ENCODE data around the gene PNMT.

PNMT gene

GRCh38 chr17:39662551-39663339 lies 5.5 kb upstream of the PNMT start:
- no peak for TF ChIP-seq Cebpa-rat (IDR thresholded peaks at IDR 0.05)
- peaks cover 27% of the 10 kb centered on the region for H3K27me3 ChIP-seq
- no peaks in the 10 kb centered on the region for H3K9me3 ChIP-seq
- H3K4me1 ChIP-seq: peaks cover 98% of the 10 kb centered on the region
- peak overlapping the region; percentile 89 for H3K4me2 ChIP-seq
- peak overlapping the region; percentile 52; the same call in 1 of the 2 replicates for H3K27ac ChIP-seq
- H3K9ac ChIP-seq: no peak overlapping the region
- H3K36me3 ChIP-seq: peaks cover 35% of the 10 kb centered on the region
- H4K20me1 ChIP-seq: peaks cover 70% of the 10 kb centered on the region
- no peak overlapping the region for H3K4me3 ChIP-seq

DNA sequence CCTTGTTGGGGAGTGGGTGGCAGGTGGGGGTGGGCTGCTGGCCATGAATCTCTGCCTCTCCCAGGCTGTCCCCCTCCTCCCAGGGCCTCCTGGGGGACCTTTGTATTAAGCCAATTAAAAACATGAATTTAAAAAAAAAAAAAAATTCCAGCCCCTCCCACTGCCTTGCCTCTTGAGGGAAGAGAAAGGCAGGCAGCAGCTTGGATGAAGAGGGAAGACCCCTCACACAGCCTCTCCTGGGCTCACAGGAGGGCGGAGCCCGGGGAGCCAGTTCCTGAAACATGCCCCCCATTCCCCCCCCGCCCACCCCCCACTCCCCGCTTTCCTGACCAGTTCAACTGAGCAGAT lies 4.9 kb upstream of the PNMT start:
- H3K9me3 ChIP-seq: no peaks in the 10 kb centered on the region
- peaks cover 27% of the 10 kb centered on the region for H3K27me3 ChIP-seq
- no peak overlapping the region for H3K9ac ChIP-seq
- H3K27ac ChIP-seq: no peak overlapping the region
- H3K4me2 ChIP-seq: peak overlapping the region; percentile 89
- H4K20me1 ChIP-seq: peaks cover 64% of the 10 kb centered on the region
- peaks cover 96% of the 10 kb centered on the region for H3K4me1 ChIP-seq
- no peak overlapping the region for H3K4me3 ChIP-seq
- no peak for TF ChIP-seq Cebpa-rat (IDR thresholded peaks at IDR 0.05)
- H3K36me3 ChIP-seq: peaks cover 29% of the 10 kb centered on the region

- H3K4me1 ChIP-seq: peaks cover 96% of the 10 kb centered on the region
- H3K27ac ChIP-seq: peak overlapping the region; percentile 35; the same call in 1 of the 2 replicates
- no peak overlapping the region for H3K9ac ChIP-seq
- no peaks in the 10 kb centered on the region for H3K9me3 ChIP-seq
- peaks cover 28% of the 10 kb centered on the region for H3K36me3 ChIP-seq
- TF ChIP-seq Cebpa-rat (IDR thresholded peaks at IDR 0.05): no peak
- H3K27me3 ChIP-seq: peaks cover 33% of the 10 kb centered on the region
- no peak overlapping the region for H3K4me3 ChIP-seq
- H3K4me2 ChIP-seq: peak overlapping the region; percentile 86
- H4K20me1 ChIP-seq: peaks cover 58% of the 10 kb centered on the region
Measured at GRCh38 chr17:39663688-39664580, 4.3 kb upstream of the PNMT start.

GRCh38 chr17:39664581-39665561 lies 3.4 kb upstream of the PNMT start, which contains the start of gene TCAP:
TSS of gene TCAP (plus strand) at chr17:39665349. CDS start at chr17:39665360, 11 bp downstream.
- Histone ChIP-seq H3K36me3 (peaks cover 28% of the 10 kb centered on the region), H4K20me1 (peaks cover 52% of the 10 kb centered on the region), H3K4me1 (peaks cover 90% of the 10 kb centered on the region), H3K4me3 (no peak within 1 kb of the TSS), H3K4me2 (peak within 1 kb of the TSS; percentile 86), H3K9me3 (no peaks in the 10 kb centered on the region), H3K27ac (peak within 1 kb of the TSS; percentile 35; the same call in 1 of the 2 replicates), H3K27me3 (peaks cover 43% of the 10 kb centered on the region), H3K9ac (peak within 1 kb of the TSS; percentile 19; the same call in 1 of the 2 replicates)
- no peak for TF ChIP-seq Cebpa-rat (IDR thresholded peaks at IDR 0.05)

DNA sequence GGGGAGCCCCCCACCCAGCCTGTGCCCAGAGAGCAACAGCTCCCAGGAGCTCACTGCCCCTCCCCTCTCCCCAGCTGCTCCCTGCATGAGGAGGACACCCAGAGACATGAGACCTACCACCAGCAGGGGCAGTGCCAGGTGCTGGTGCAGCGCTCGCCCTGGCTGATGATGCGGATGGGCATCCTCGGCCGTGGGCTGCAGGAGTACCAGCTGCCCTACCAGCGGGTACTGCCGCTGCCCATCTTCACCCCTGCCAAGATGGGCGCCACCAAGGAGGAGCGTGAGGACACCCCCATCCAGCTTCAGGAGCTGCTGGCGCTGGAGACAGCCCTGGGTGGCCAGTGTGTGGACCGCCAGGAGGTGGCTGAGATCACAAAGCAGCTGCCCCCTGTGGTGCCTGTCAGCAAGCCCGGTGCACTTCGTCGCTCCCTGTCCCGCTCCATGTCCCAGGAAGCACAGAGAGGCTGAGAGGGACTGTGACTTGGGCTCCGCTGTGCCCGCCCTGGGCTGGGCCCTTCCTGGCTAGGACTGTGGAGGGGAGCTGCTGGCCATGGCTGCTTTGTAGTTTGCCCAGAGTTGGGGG lies 2.5 kb upstream of the PNMT start:
- Histone ChIP-seq H3K4me1 (peaks cover 81% of the 10 kb centered on the region), H3K9ac (peak overlapping the region; percentile 19; the same call in 1 of the 2 replicates)

GRCh38 chr17:39666231-39666600 lies 2.0 kb upstream of the PNMT start:
- Histone ChIP-seq H3K4me1 (peaks cover 79% of the 10 kb centered on the region), H3K27ac (no peak overlapping the region), H3K4me3 (no peak overlapping the region), H3K4me2 (peak overlapping the region; percentile 86), H3K27me3 (peaks cover 47% of the 10 kb centered on the region), H4K20me1 (peaks cover 41% of the 10 kb centered on the region), H3K9ac (no peak overlapping the region), H3K9me3 (no peaks in the 10 kb centered on the region), H3K36me3 (peaks cover 16% of the 10 kb centered on the region)
- TF ChIP-seq Cebpa-rat (IDR thresholded peaks at IDR 0.05): no peak

More for the DNA sequence above, 2.5 kb upstream of the PNMT start:
- Histone ChIP-seq H4K20me1 (peaks cover 44% of the 10 kb centered on the region), H3K9me3 (no peaks in the 10 kb centered on the region), H3K27ac (no peak overlapping the region), H3K4me2 (peak overlapping the region; percentile 86), H3K4me3 (no peak overlapping the region), H3K36me3 (peaks cover 20% of the 10 kb centered on the region), H3K27me3 (peaks cover 47% of the 10 kb centered on the region)
- TF ChIP-seq Cebpa-rat (IDR thresholded peaks at IDR 0.05): no peak

DNA sequence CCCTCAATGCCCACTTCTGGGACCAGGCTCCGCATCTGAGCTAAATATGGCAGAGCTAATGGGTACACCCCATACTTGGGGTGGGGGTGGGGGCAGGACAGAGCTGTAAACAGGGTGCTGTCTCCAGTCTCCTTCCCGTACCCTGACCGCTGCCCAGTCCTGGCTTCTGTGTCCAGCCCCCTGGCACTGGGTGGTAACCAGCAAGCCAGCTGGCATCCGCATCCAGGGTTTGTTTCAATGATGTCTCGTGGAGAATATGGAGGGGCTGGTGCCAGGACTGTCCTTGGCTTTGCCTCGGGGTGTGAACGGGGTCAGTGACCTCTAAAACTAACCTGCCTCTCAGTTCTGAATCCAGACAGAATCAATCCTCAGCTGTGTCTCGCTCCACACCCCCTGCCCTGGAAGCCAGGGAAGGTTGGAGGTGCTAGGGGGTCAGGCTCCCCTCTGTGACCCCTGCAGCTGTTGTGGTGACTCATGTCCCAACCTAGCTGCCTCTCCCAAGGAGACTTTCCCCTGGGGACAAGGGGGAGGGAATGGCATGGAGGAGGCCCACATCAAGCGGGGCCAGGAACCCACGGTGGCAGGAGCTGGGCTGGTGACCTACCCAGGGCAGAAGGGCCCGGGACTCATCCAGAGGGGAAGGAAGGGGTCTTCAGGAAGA lies 1.5 kb upstream of the PNMT start:
- Histone ChIP-seq H4K20me1 (peaks cover 41% of the 10 kb centered on the region), H3K9me3 (no peaks in the 10 kb centered on the region), H3K36me3 (peaks cover 10% of the 10 kb centered on the region), H3K4me2 (peak overlapping the region; percentile 86), H3K4me1 (peaks cover 79% of the 10 kb centered on the region), H3K27me3 (peaks cover 53% of the 10 kb centered on the region), H3K9ac (no peak overlapping the region), H3K27ac (no peak overlapping the region), H3K4me3 (peak overlapping the region; percentile 14; the same call in 1 of the 2 replicates)
- no peak for TF ChIP-seq Cebpa-rat (IDR thresholded peaks at IDR 0.05)

- peaks cover 79% of the 10 kb centered on the region for H3K4me1 ChIP-seq
- TF ChIP-seq Cebpa-rat (IDR thresholded peaks at IDR 0.05): no peak
- peaks cover 53% of the 10 kb centered on the region for H3K27me3 ChIP-seq
- no peak overlapping the region for H3K9ac ChIP-seq
- peaks cover 5% of the 10 kb centered on the region; the same call in 1 of the 2 replicates for H3K36me3 ChIP-seq
- no peaks in the 10 kb centered on the region for H3K9me3 ChIP-seq
- H3K4me2 ChIP-seq: peak overlapping the region; percentile 86
- H4K20me1 ChIP-seq: peaks cover 38% of the 10 kb centered on the region
- H3K27ac ChIP-seq: no peak overlapping the region
- H3K4me3 ChIP-seq: peak overlapping the region; percentile 14; the same call in 1 of the 2 replicates
Measured at GRCh38 chr17:39667262-39667944, 850 bp upstream of the PNMT start.
